Measurements from ENCODE around the gene CNTROB.
A peak's percentile ranks its signal among the peaks of the same experiment; 100 is the strongest.

Gene CNTROB

GRCh38 chr17:7931709-7932482 lies at the start of gene CNTROB, which contains the start of gene TRAPPC1:
Gene CNTROB, plus strand, starts transcription at chr17:7932206. Its CDS starts 874 bp downstream, at chr17:7933080.
Gene TRAPPC1, minus strand, starts transcription at chr17:7931946. Its CDS starts 117 bp downstream, at chr17:7931829.
- peak; percentile 98 for DNase-seq (ENCODE audit: low read depth)

GRCh38 chr17:7882629-7883028 lies 49.4 kb upstream of the CNTROB start:
- no peak for DNase-seq (ENCODE audit: low read depth)

GRCh38 chr17:7883781-7884386 lies 48.1 kb upstream of the CNTROB start:
- DNase-seq (ENCODE audit: low read depth) = no peak

- peak; percentile 38 for DNase-seq (ENCODE audit: low read depth)
Observed at GRCh38 chr17:7884581-7885366, 47.2 kb upstream of the CNTROB start.

- peak; percentile 14 for DNase-seq (ENCODE audit: low read depth)
Observed at GRCh38 chr17:7885367-7886226, 46.4 kb upstream of the CNTROB start.

GRCh38 chr17:7886227-7887037 lies 45.6 kb upstream of the CNTROB start:
- peak; percentile 38 for DNase-seq (ENCODE audit: low read depth)

GRCh38 chr17:7887038-7887481 lies 44.9 kb upstream of the CNTROB start:
- no peak for DNase-seq (ENCODE audit: low read depth)

GRCh38 chr17:7887482-7888183 lies 44.4 kb upstream of the CNTROB start:
- DNase-seq (ENCODE audit: low read depth) = peak; percentile 80

GRCh38 chr17:7888184-7888920 lies 43.7 kb upstream of the CNTROB start, which contains the start of gene CHD3:
Gene CHD3, plus strand, starts transcription at chr17:7888789. Its CDS starts 212 bp downstream, at chr17:7889001.
- peak; percentile 36 for DNase-seq (ENCODE audit: low read depth)

- peak; percentile 26 for DNase-seq (ENCODE audit: low read depth)
Observed at GRCh38 chr17:7889166-7889955, 42.6 kb upstream of the CNTROB start.

- DNase-seq (ENCODE audit: low read depth) = no peak
Observed at GRCh38 chr17:7893187-7893880, 38.7 kb upstream of the CNTROB start.

GRCh38 chr17:7894226-7894625 lies 37.8 kb upstream of the CNTROB start:
- no peak for DNase-seq (ENCODE audit: low read depth)

GRCh38 chr17:7894866-7895265 lies 37.1 kb upstream of the CNTROB start:
- no peak for DNase-seq (ENCODE audit: low read depth)

GRCh38 chr17:7897090-7897489 lies 34.9 kb upstream of the CNTROB start:
- no peak for DNase-seq (ENCODE audit: low read depth)

GRCh38 chr17:7897773-7898172 lies 34.2 kb upstream of the CNTROB start:
- no peak for DNase-seq (ENCODE audit: low read depth)

GRCh38 chr17:7903154-7904103 lies 28.6 kb upstream of the CNTROB start:
- DNase-seq (ENCODE audit: low read depth) = no peak

GRCh38 chr17:7909089-7909488 lies 22.9 kb upstream of the CNTROB start:
- DNase-seq (ENCODE audit: low read depth) = no peak

Data from activated T-cell treated with anti-CD3 and anti-CD28 coated beads for 1 hour (primary cell).